ENCODE measurements around the gene RGS3. TPM values are rescaled to one million over a fixed set of nuclear protein-coding genes. Genes with fewer than 3 reads are reported as not detected.

The RGS3 gene
- total RNA-seq, 2 experiments from 2014 or later, result 68.9 to 77.2 TPM

DNA sequence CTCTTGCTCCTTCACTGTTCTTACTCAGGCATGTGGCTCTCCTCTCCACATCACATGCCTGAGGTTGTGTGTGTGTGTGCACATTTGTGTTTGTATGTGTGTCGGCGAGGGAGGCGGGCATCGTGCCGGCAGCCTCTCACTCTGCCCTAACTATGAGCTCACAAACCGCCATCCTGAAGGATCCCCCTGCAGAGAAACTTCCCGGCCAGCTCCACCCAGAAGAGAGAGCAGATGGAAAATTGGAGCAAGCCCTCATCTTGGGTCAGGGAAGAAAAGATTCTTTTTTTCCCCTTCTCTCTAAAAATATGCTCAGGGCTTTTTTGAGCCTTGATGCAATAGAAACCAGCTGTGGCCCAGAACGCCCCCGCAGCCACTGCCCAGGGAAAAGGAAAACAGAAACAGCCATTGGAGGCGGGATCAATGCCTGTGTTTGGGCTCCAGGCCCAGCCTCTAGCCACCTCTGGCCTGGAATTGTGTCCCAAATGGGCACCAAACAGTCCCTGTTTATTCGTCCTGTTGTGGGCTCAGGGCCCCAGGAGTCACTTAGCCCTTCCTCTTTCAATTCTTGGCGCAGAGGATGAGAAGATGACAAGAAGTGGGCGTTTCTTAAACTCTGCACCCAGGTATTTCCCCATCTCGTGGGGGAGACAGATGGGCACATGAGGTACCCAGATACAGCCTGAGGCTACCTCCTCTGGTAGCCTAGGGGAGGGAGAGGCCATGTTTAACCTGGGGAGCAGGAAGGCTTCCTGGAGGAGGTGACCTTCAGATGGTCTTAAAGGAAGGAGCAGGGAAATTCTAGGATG lies 151.5 kb downstream of the RGS3 start:
- DNase-seq, result no peak
- H3K9me3 Mint-ChIP-seq (ENCODE audit: insufficient read depth), result no peaks in the 10 kb centered on the region

DNA sequence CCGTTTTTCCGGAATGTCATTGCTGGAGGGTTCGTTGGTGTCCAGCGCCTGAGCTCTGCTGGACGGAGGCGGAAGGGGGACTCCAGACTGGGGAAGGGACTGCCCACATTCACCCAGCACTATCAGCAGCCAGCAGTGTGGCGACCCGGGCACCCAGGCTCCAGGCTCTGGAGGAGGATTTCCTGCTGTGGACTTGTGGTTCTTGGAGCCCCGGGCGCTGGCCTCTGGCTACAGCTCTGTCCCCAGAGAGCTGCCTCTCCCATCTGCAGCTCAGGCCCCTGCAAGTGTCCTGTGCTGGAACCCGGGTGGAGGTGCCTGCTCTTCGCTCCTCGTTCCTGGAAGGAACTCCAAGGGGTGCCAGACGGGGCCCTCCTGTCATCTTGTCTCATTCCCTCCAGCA lies 152.6 kb downstream of the RGS3 start:
- CTCF ChIA-PET, result no interaction called here
- Mint-ChIP-seq H3K36me3 (ENCODE audit: low read depth) (no peaks in the 10 kb centered on the region), H3K4me3 (no peak overlapping the region), H3K4me1 (ENCODE audit: low read depth) (no peaks in the 10 kb centered on the region), H3K27me3 (ENCODE audit: low read depth) (no peaks in the 10 kb centered on the region), H3K27ac (no peak overlapping the region), H3K9me3 (ENCODE audit: insufficient read depth) (no peaks in the 10 kb centered on the region)
- POLR2A ChIA-PET, result no interaction called here
- ATAC-seq (no peak), DNase-seq (no peak)

More for the DNA sequence above, 151.5 kb downstream of the RGS3 start:
- no peaks in the 10 kb centered on the region for H3K36me3 Mint-ChIP-seq (ENCODE audit: low read depth)
- H3K4me3 Mint-ChIP-seq, result no peak overlapping the region
- H3K27me3 Mint-ChIP-seq (ENCODE audit: low read depth), result no peaks in the 10 kb centered on the region
- POLR2A ChIA-PET, result interaction anchor here (0.6 kb wide), 2 partner anchors 31 to 1485 kb away, joined by 3 to 4 read pairs; no protein-coding TSS in a partner anchor
- CTCF ChIA-PET, result no interaction called here
- H3K27ac Mint-ChIP-seq, result no peak overlapping the region
- no peak for ATAC-seq
- no peaks in the 10 kb centered on the region for H3K4me1 Mint-ChIP-seq (ENCODE audit: low read depth)

DNA sequence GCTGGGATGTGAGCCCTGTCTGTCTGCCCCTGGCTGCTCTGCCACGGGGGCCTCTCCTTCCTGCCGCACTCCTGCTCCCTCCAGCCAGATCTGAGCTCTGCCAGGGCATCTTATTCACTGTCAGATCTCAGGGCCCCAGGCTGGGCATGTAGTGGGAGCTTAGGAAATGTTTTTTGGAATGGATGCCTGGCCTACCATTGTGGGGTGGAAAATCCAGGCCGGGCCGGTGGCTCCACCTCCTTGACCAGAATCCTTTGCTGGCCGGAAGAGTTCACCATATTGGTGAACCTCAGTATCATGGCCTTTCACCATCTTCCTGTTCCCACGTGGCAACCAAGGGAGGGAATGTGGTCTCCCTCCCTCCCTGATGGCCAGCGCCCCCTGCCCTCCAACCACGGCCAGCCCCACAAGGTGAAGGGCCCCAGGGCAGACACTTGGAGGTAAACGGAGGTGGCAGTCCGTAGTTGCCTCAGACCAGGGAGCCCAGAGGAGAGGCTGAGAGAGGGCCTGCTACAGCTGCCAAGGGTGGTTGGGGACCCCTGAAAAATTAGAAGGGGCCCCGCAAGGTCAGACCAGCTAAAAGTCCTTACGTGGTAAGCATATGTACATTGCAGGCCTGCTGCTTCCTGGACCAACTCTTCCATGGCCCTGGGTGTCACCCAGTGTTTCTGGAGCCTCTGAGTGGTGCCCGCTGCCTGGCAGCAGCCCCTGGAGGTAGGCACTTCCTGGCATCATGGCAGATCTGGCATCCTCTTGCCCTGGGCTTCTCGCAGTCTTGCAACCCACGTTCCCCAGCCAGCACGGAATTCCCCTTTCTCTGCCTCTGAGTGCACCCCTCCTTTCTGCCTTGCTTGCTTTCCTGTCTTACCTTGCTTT lies 153.3 kb downstream of the RGS3 start:
- DNase-seq (no peak), ATAC-seq (no peak)
- CTCF ChIA-PET, result no interaction called here
- no peak overlapping the region for H3K27ac Mint-ChIP-seq
- no peaks in the 10 kb centered on the region for H3K9me3 Mint-ChIP-seq (ENCODE audit: insufficient read depth)
- POLR2A ChIA-PET, result no interaction called here
- no peak overlapping the region for H3K4me3 Mint-ChIP-seq
- no peaks in the 10 kb centered on the region for H3K36me3 Mint-ChIP-seq (ENCODE audit: low read depth)
- H3K4me1 Mint-ChIP-seq (ENCODE audit: low read depth), result peaks cover 2% of the 10 kb centered on the region
- no peaks in the 10 kb centered on the region for H3K27me3 Mint-ChIP-seq (ENCODE audit: low read depth)

DNA sequence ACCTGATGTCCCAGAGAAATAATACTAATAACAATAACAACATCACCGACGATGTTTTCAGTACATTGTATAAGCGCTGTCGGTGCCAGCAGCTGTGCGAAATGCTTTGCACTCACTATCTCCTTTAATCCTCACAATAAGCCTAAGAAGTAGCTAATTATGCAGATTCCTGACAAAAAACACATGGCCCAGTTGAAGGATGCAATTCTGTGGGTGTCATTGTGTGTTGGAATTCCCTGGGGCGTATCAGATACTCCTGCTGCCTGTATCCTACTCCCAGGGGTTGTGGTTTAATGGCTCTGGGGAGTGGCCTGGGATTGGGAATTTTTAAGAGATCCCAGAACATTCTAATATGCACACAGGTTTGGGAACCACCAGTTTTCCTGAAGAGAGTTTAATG lies 154.0 kb downstream of the RGS3 start:
- ATAC-seq, result no peak
- H3K4me3 Mint-ChIP-seq, result no peak overlapping the region
- H3K27me3 Mint-ChIP-seq (ENCODE audit: low read depth), result no peaks in the 10 kb centered on the region
- H3K4me1 Mint-ChIP-seq (ENCODE audit: low read depth), result peaks cover 4% of the 10 kb centered on the region
- H3K9me3 Mint-ChIP-seq (ENCODE audit: insufficient read depth), result no peaks in the 10 kb centered on the region
- no peaks in the 10 kb centered on the region for H3K36me3 Mint-ChIP-seq (ENCODE audit: low read depth)
- H3K27ac Mint-ChIP-seq, result no peak overlapping the region
- no peak for DNase-seq
- CTCF ChIA-PET, result no interaction called here
- POLR2A ChIA-PET, result no interaction called here

DNA sequence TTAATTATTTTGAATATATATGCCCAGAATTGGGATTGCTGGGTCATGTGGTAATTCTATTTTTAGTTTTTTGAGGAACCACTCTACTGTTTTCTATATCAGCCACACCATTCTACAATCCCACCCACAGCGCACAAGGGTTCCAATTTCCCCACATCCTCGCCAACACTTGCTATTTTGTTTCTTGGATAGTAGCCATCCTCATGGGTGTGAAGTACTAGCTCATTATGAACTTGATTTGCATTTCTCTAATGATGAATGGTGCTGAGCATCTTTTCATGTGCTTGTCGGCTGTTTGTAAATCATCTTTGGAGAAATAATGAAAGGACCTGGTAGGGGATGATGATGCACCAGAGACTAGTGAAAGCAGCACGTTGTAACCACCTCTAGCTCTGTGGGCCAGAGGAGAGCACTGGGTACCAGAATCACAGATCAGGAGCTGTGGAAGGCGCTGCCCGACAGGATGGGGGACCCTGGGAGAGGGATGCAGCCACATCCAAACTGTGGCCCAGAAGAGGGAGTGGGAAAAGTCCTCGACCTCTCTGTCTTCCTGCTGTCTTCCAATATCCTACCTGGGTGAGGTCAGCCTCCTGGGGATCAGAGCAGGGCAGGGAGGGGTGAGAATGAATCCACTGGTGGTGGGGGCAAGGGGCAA lies 155.4 kb downstream of the RGS3 start:
- Mint-ChIP-seq H3K36me3 (ENCODE audit: low read depth) (no peaks in the 10 kb centered on the region), H3K4me1 (ENCODE audit: low read depth) (peaks cover 7% of the 10 kb centered on the region), H3K27me3 (ENCODE audit: low read depth) (no peaks in the 10 kb centered on the region), H3K27ac (no peak overlapping the region), H3K9me3 (ENCODE audit: insufficient read depth) (no peaks in the 10 kb centered on the region), H3K4me3 (no peak overlapping the region)
- ATAC-seq (no peak), DNase-seq (no peak)
- ChIA-PET CTCF (interaction anchor here (1.2 to 1.6 kb wide), 3 partner anchors 26 to 218 kb away, joined by 4 to 5 read pairs (median 4); partner anchors contain the start of gene ALAD), POLR2A (no interaction called here)

DNA sequence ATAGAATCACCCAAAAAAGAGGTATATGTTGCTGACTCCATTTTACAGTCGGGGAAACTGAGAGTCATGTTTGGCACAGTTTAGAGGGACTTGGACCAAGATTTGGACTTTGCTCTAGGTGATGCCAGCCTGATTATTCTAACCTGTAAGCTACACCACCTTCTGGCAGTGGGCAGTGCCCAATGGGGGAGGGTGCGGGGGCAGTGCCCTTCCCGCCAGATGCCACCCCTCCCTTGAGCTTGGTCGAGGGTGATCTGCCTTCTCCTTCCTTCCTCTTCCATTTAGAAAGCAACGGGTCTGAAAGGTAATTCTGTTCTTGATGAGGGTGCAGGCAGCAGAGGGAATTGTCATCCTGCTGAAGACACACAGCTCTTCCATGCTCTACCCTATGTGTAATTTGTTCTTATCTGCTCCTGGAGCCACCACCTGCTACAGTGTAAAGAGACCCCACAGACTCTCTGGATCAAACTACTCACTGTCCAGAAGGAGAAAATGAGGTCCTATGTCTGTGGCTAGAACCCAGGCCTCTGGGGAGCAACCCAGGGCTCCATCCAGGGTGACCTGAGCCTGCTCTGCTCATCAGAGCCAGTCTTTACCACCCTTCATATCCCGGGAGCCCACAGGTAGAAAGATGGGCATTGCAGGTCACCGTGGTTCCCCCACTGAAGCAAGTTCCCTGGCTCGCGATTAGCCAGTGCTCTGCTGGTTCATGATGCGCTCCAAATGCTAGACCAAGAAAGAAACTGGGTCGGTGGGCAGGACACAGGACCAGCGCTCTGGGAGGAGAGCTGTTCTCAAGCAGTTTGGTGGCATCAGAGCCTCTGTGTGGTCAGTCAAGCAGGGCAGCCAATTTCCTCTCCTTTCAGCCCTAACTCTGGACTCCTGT lies 156.2 kb downstream of the RGS3 start:
- Mint-ChIP-seq H3K36me3 (ENCODE audit: low read depth) (no peaks in the 10 kb centered on the region), H3K27ac (no peak overlapping the region), H3K4me3 (no peak overlapping the region), H3K9me3 (ENCODE audit: insufficient read depth) (no peaks in the 10 kb centered on the region), H3K4me1 (ENCODE audit: low read depth) (peaks cover 7% of the 10 kb centered on the region), H3K27me3 (ENCODE audit: low read depth) (no peaks in the 10 kb centered on the region)
- POLR2A ChIA-PET, result no interaction called here
- no peak for ATAC-seq
- CTCF ChIA-PET, result interaction anchor here (1.2 to 1.6 kb wide), 3 partner anchors 27 to 219 kb away, joined by 4 to 5 read pairs (median 4); partner anchors contain the start of gene ALAD
- DNase-seq, result no peak

DNA sequence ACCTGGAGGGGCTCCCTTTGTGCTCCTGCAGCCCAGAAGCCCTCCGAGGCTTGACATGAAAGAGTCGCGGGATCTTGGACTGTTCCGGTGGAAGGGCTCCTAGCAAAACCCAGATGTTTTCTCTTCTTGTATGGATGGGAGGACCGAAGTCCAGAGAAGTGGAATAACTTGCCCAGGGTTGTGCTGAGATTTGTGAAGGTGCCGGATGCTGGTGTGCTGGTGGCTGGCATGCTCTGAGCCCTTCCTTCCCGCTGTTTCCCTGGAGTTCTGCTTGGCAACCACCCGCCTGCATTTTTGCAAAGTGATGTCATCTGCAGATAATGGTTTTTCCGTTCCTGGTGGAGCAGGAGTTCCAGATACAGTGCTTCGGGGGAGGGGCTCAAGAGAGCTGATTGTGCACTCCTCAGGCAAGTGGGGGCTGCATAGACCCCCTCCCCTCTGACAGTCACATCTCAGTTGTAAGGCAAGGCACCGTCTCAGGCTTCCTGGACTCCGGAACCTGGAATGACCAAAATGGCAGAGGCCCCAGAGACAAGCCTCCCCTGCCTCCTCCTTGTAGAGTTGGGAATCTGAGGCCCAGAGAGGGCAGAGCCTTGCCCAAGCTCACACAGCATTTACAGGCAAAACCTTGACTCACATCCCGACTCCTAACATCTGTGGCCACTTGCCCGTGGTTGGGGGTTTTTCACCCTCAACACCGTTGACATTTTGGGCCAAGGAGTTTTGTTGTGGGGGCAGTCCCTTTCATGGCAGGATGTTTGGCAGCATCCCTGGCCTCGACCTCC lies 157.0 kb downstream of the RGS3 start:
- no peak overlapping the region for H3K4me3 Mint-ChIP-seq
- ChIA-PET CTCF (interaction anchor here (1.2 to 1.6 kb wide), 2 partner anchors 37 to 220 kb away, joined by 4 to 5 read pairs; partner anchors contain the start of gene ALAD), POLR2A (no interaction called here)
- no peaks in the 10 kb centered on the region for H3K9me3 Mint-ChIP-seq (ENCODE audit: insufficient read depth)
- no peak overlapping the region for H3K27ac Mint-ChIP-seq
- no peaks in the 10 kb centered on the region for H3K36me3 Mint-ChIP-seq (ENCODE audit: low read depth)
- DNase-seq (no peak), ATAC-seq (no peak)
- peaks cover 7% of the 10 kb centered on the region for H3K4me1 Mint-ChIP-seq (ENCODE audit: low read depth)
- H3K27me3 Mint-ChIP-seq (ENCODE audit: low read depth), result no peaks in the 10 kb centered on the region

DNA sequence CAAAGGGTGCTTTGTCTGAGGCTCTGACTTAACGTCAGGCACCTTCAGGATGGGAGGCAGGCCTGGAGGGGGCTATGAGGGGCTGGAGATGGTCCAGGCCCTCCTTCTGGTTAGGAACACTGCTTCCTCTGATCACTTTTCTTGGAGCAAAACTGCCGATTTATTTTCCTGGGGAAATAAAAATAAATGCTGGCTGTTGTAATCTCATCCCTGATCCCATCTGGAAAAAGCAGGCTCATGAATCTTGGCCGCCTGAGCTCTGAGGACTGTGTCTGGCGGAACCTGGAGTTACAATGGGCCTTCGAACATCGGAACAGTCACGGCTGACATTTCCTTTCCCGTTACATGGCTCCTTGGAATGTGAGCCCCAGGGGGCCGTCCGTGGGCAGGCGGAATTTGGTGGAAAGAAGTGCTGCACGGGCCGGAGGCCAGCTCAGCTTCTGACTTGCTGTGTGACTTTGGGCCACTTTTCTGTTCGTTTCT lies 157.8 kb downstream of the RGS3 start:
- no peak for DNase-seq
- no peak for ATAC-seq
- Mint-ChIP-seq H3K27ac (no peak overlapping the region), H3K27me3 (ENCODE audit: low read depth) (no peaks in the 10 kb centered on the region), H3K9me3 (ENCODE audit: insufficient read depth) (no peaks in the 10 kb centered on the region), H3K4me1 (ENCODE audit: low read depth) (peaks cover 7% of the 10 kb centered on the region), H3K36me3 (ENCODE audit: low read depth) (no peaks in the 10 kb centered on the region), H3K4me3 (no peak overlapping the region)
- POLR2A ChIA-PET, result no interaction called here
- CTCF ChIA-PET, result interaction anchor here (2.0 kb wide), 1 partner anchor 37 kb away, joined by 8 read pairs; no protein-coding TSS in a partner anchor

DNA sequence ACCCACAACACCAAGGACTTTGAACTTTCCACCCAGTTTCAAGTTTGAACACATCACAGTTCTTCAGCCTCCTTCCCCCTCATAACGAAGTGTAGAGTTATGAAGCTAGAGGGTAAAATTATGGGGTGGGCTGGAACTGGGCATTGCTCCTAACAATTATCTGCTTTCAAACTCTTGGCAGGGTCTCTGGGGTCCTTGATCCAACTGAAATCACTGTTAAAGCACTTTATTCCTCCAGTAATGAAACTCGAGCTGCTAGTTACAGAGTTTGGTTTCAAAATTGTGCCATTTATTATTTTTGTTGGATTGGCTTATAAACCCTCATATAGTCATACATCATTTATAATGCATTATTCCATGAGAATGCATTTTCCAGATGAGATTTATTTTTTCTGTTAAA lies 158.5 kb downstream of the RGS3 start:
- no peaks in the 10 kb centered on the region for H3K36me3 Mint-ChIP-seq (ENCODE audit: low read depth)
- peaks cover 7% of the 10 kb centered on the region for H3K4me1 Mint-ChIP-seq (ENCODE audit: low read depth)
- DNase-seq (no peak), ATAC-seq (no peak)
- ChIA-PET POLR2A (no interaction called here), CTCF (interaction anchor here (2.0 to 2.3 kb wide), 2 partner anchors 33 to 36 kb away, joined by 6 to 8 read pairs; no protein-coding TSS in a partner anchor)
- H3K4me3 Mint-ChIP-seq, result no peak overlapping the region
- H3K27me3 Mint-ChIP-seq (ENCODE audit: low read depth), result no peaks in the 10 kb centered on the region
- no peak overlapping the region for H3K27ac Mint-ChIP-seq
- no peaks in the 10 kb centered on the region for H3K9me3 Mint-ChIP-seq (ENCODE audit: insufficient read depth)

DNA sequence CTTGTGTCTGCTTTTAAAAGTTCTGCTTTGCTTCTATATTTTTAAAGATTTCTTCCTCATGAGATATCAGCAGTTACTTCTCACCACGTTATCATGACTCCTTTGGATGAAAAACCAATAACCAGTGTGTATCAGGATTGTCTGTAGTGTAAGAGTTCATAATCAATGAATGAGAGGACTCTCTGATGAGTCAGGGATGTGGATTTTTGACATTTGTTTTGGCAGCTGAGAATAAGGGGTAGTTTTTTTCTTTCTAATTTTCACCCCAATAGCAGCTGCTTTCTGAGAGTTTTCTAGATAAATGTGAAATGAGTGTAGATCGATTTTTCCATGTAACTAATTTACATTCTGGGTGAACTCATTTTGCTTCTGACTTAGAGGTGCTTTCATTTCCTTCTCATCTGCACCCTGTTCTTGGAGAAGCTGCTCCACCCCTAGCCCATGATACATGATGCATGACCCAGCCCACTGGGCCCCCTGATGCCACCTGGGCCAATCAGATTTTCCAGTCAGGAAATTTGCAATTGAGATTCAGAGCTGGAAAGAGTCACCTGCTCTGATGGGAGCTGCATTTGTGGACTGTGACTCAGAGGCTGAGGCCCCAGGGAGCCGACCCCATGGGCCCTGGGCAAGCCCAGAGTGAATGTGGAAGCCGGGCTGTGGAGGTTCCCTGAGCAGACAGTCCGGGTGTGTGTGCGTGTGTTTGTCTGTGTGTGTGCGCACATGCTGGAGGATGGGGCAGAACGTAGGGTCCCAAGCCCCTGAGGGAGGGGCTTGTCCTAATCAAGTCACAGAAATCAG lies 159.3 kb downstream of the RGS3 start:
- DNase-seq (no peak), ATAC-seq (peak; percentile 36)
- Mint-ChIP-seq H3K27me3 (ENCODE audit: low read depth) (no peaks in the 10 kb centered on the region), H3K27ac (no peak overlapping the region), H3K4me1 (ENCODE audit: low read depth) (peaks cover 7% of the 10 kb centered on the region), H3K4me3 (no peak overlapping the region), H3K36me3 (ENCODE audit: low read depth) (no peaks in the 10 kb centered on the region), H3K9me3 (ENCODE audit: insufficient read depth) (no peaks in the 10 kb centered on the region)
- CTCF ChIA-PET, result interaction anchor here (2.0 to 2.3 kb wide), 2 partner anchors 32 to 35 kb away, joined by 6 to 8 read pairs; no protein-coding TSS in a partner anchor
- POLR2A ChIA-PET, result no interaction called here

All from activated CD8-positive, alpha-beta T cell treated with anti-CD3 and anti-CD28 coated beads, Interleukin-2, amount 10 ng/mL, durations not matched to agents 7 days and 5 days (primary cell).